CD4-positive, alpha-beta T cell (primary cell): ENCODE results near the gene CREB1. TPM values are rescaled to one million over a fixed set of nuclear protein-coding genes. Genes with fewer than 3 reads are reported as not detected.

Experiments used
- ATAC-seq: fragments of 200-7000 bp; cut with Tn5 transposase; one replicate; pipeline ENCODE4 v1.10.0; 2022; ENCODE audit warnings: mild to moderate bottlenecking; ENCODE audit not compliant: poor library complexity
- CTCF ChIA-PET: fragments of 350-600 bp; sonication (Branson Sonifier 250); formaldehyde crosslinking; loops from one replicate; lab custom pipeline; 2021; ENCODE audit warnings: antibody characterized with exemption, inconsistent platforms; lab: Charles Lee
- POLR2A ChIA-PET: fragments of 350-600 bp; sonication (Branson Sonifier 250); formaldehyde crosslinking; loops from one replicate; lab custom pipeline; 2021; ENCODE audit warnings: antibody characterized with exemption, inconsistent platforms; lab: Charles Lee
- DNase-seq, 14 experiments: peaks; one replicate each; pipeline ENCODE4 v3.0.0-alpha.2; 2013 to 2020; ENCODE audit warnings: mixed read lengths in 2 of 14
- H3K27ac ChIP-seq, 2 donors: one replicate each; pipeline versions ENCODE4 v1.5.1 to v1.7.0; 2013; ENCODE audit warnings: low read length in 2 of 2, low read depth in 1 of 2, mild to moderate bottlenecking in 1 of 2
- H3K27me3 ChIP-seq, 2 experiments: 1 replicate in 1 of 2; 2 replicates in 1 of 2; pipeline versions ENCODE4 v1.6.1 to v1.7.0; 2013; ENCODE audit warnings: low read length in 2 of 2, control low read depth in 1 of 2, mild to moderate bottlenecking in 1 of 2, moderate library complexity in 1 of 2; ENCODE audit not compliant: insufficient read depth in 2 of 2, control insufficient read depth in 1 of 2
- H3K36me3 ChIP-seq: one replicate; pipeline ENCODE4 v1.6.1; 2013; ENCODE audit warnings: low read length, control low read depth; ENCODE audit not compliant: insufficient read depth
- H3K4me1 ChIP-seq: one replicate; pipeline ENCODE4 v1.6.1; 2013; ENCODE audit warnings: low read length, control low read depth; ENCODE audit not compliant: insufficient read depth
- H3K4me3 ChIP-seq: one replicate; pipeline ENCODE4 v1.5.1; 2013; ENCODE audit warnings: mild to moderate bottlenecking, low read length, moderate library complexity
- H3K9me3 ChIP-seq, 2 experiments: 1 replicate in 1 of 2; 2 replicates in 1 of 2; pipeline versions ENCODE4 v1.6.1 to v1.7.0; 2013; ENCODE audit warnings: low read length in 2 of 2, mild to moderate bottlenecking in 2 of 2, control low read depth in 1 of 2, moderate library complexity in 1 of 2; ENCODE audit not compliant: control insufficient read depth in 1 of 2, insufficient read depth in 1 of 2
- H3K27ac Mint-ChIP-seq: one replicate; pipeline ENCODE4 v1.8.0; 2020; ENCODE audit warnings: mixed read lengths
- H3K27me3 Mint-ChIP-seq: one replicate; pipeline ENCODE4 v1.8.0; 2021; ENCODE audit warnings: mixed read lengths
- H3K36me3 Mint-ChIP-seq: one replicate; pipeline ENCODE4 v1.8.0; 2021; ENCODE audit warnings: low read depth, mixed read lengths
- H3K4me1 Mint-ChIP-seq: one replicate; pipeline ENCODE4 v1.8.0; 2021; ENCODE audit warnings: low read depth, mixed read lengths
- H3K4me3 Mint-ChIP-seq: one replicate; pipeline ENCODE4 v1.8.0; 2020; ENCODE audit warnings: mild to moderate bottlenecking, mixed read lengths
- H3K9me3 Mint-ChIP-seq: one replicate; pipeline ENCODE4 v1.8.0; 2020; ENCODE audit warnings: mixed read lengths
- CTCF ChIP-seq: fragments of 200-600 bp; IDR thresholded peaks from one replicate; pipeline ENCODE4 v1.8.0; 2022; ENCODE audit warnings: antibody characterized with exemption, mild to moderate bottlenecking
- intact Hi-C, 2 experiments: fragments of 100-400 bp; cut with DNase I in 1 of 2; cut with micrococcal nuclease in 1 of 2; formaldehyde crosslinking; loops; one replicate each; pipeline versions ENCODE4 v1.15.1 to v1.9.0; 2023 to 2025; cut with DNase I, micrococcal nuclease
- total RNA-seq, 174 experiments: library from RNA in 2 of 174; stranded (reverse) in 2 of 174; gene quantifications; one replicate each; pipeline ENCODE4 v1.2.3 and lab custom pipeline; 2021 to 2026

The CREB1 gene
- total RNA-seq, 2 experiments from 2014 or later: 62.5 to 67.1 TPM

- H3K36me3 Mint-ChIP-seq: no peaks in the 10 kb centered on the region
- no peak overlapping the region for H3K4me3 Mint-ChIP-seq
- intact Hi-C loops: loop anchor here in 1 of 2 experiments (10.0 kb wide), 1 partner anchor 459 kb away; no protein-coding TSS in a partner anchor
- H3K9me3 Mint-ChIP-seq: peaks cover 3% of the 10 kb centered on the region
- no peak overlapping the region for H3K27ac Mint-ChIP-seq
- H3K27me3 Mint-ChIP-seq: no peaks in the 10 kb centered on the region
- ATAC-seq (no peak), DNase-seq (no peak)
- ChIA-PET POLR2A (no interaction called here), CTCF (interaction anchor here (1.7 kb wide), 1 partner anchor 17 kb away, joined by 4 read pairs; no protein-coding TSS in a partner anchor)
- Histone ChIP-seq H3K36me3 (no peaks in the 10 kb centered on the region), H3K27me3 (no peaks in the 10 kb centered on the region), H3K4me3 (no peak overlapping the region), H3K4me1 (no peaks in the 10 kb centered on the region), H3K27ac (no peak overlapping the region), H3K9me3 (no peaks in the 10 kb centered on the region)
- no peak for TF ChIP-seq CTCF
- peaks cover 15% of the 10 kb centered on the region for H3K4me1 Mint-ChIP-seq
These were observed 13.6 kb upstream of the CREB1 start for GRCh38 chr2:207516206-207516605.

GRCh38 chr2:207523005-207523404 is 6.8 kb upstream of the CREB1 start:
- H3K36me3 Mint-ChIP-seq: no peaks in the 10 kb centered on the region
- Histone ChIP-seq H3K4me1 (peaks cover 20% of the 10 kb centered on the region), H3K27ac (no peak overlapping the region), H3K36me3 (no peaks in the 10 kb centered on the region), H3K27me3 (no peaks in the 10 kb centered on the region), H3K9me3 (no peaks in the 10 kb centered on the region), H3K4me3 (no peak overlapping the region)
- ATAC-seq (no peak), DNase-seq (no peak)
- ChIA-PET CTCF (no interaction called here), POLR2A (interaction anchor here (1.3 kb wide), 1 partner anchor 8 kb away, joined by 3 read pairs; no protein-coding TSS in a partner anchor)
- peaks cover 3% of the 10 kb centered on the region for H3K9me3 Mint-ChIP-seq
- no peaks in the 10 kb centered on the region for H3K27me3 Mint-ChIP-seq
- no peak overlapping the region for H3K27ac Mint-ChIP-seq
- H3K4me1 Mint-ChIP-seq: peaks cover 40% of the 10 kb centered on the region
- H3K4me3 Mint-ChIP-seq: no peak overlapping the region
- TF ChIP-seq CTCF: no peak
- intact Hi-C loops: loop anchor here in 1 of 2 experiments (10.0 kb wide), 1 partner anchor 502 kb away; the partner anchor contains the start of gene PLEKHM3

- CTCF ChIA-PET: no interaction called here
- Mint-ChIP-seq H3K4me1 (peaks cover 53% of the 10 kb centered on the region), H3K27ac (peak overlapping the region; percentile 97), H3K4me3 (peak overlapping the region; percentile 67), H3K36me3 (peaks cover 13% of the 10 kb centered on the region), H3K27me3 (no peaks in the 10 kb centered on the region), H3K9me3 (no peaks in the 10 kb centered on the region)
- Histone ChIP-seq H3K27me3 (no peaks in the 10 kb centered on the region), H3K27ac (peak overlapping the region; percentile 21 to 73), H3K4me3 (no peak overlapping the region), H3K9me3 (no peaks in the 10 kb centered on the region), H3K36me3 (no peaks in the 10 kb centered on the region), H3K4me1 (peaks cover 33% of the 10 kb centered on the region)
- no peak for ATAC-seq
- intact Hi-C loops: loop anchor here (5.0 to 10.0 kb wide), 4 partner anchors 43 to 1363 kb away; partner anchors contain the start of genes KLF7 (in 1 of the 2) and PLEKHM3 (in 1 of the 2)
- no peak for TF ChIP-seq CTCF
- peak in 2 of 14 experiments; percentile 36 to 54 for DNase-seq
- POLR2A ChIA-PET: interaction anchor here (0.7 to 4.4 kb wide), 9 partner anchors 9 to 454 kb away, joined by 3 to 40 read pairs (median 3); partner anchors contain the start of genes CCNYL1 and METTL21A
These were observed 4.5 kb upstream of the CREB1 start for GRCh38 chr2:207525296-207525695.
